HG03354 (cell line): Measurements from ENCODE around the gene PROK2.

Experiments
- ATAC-seq: cut with Tn5 transposase; IDR thresholded peaks from one replicate; pipeline ENCODE4 v1.9.1; 2021; ENCODE audit warnings: mild to moderate bottlenecking; ENCODE audit not compliant: unreplicated experiment, poor library complexity, severe bottlenecking

PROK2 gene

GRCh38 chr3:71784914-71785531 lies at the start of gene PROK2:
TSS of gene PROK2 (minus strand) at chr3:71785148. CDS start at chr3:71785052, 96 bp downstream.
- ATAC-seq, result no peak

DNA sequence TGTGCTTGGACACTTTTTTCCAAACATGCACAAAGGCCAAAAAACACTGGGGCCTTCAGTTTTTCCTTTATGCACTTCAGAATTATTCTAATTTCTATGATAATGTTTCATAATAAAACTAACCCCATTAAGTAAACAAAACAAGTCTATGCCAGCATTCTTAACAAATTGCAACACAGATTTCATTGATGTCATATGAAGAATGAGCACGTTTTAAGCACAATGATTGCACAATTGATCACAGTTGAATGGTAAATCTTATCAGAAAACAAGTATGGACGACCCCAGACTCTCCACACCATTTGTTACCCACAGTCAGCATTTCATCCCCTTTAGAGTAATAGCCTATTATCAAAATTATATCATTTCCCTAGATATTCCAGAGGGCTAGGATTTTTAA lies 46.7 kb upstream of the PROK2 start:
- no peak for ATAC-seq

GRCh38 chr3:71825551-71826283 lies 40.8 kb upstream of the PROK2 start:
- no peak for ATAC-seq

GRCh38 chr3:71821116-71821515 lies 36.2 kb upstream of the PROK2 start:
- no peak for ATAC-seq

DNA sequence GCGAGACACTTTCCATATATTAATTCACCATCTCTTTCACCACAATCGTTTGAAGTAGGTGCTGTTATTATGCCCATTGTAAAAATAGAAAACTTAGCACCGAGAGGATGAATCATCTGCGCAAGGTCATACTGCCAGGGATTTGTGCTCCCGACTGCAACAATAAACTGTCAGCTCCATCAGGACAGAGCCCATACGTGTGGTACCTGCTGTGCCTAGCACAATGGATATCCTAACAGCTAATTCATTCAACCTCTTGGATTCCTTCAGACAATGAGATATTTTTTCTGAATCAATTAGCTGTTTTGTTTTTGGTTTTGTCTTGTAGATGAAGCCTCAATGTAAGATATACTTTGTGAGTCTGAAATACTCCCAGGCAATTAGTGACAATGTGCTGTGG lies 32.3 kb upstream of the PROK2 start:
- ATAC-seq, result no peak

GRCh38 chr3:71816767-71817156 lies 31.8 kb upstream of the PROK2 start:
- ATAC-seq, result no peak

DNA sequence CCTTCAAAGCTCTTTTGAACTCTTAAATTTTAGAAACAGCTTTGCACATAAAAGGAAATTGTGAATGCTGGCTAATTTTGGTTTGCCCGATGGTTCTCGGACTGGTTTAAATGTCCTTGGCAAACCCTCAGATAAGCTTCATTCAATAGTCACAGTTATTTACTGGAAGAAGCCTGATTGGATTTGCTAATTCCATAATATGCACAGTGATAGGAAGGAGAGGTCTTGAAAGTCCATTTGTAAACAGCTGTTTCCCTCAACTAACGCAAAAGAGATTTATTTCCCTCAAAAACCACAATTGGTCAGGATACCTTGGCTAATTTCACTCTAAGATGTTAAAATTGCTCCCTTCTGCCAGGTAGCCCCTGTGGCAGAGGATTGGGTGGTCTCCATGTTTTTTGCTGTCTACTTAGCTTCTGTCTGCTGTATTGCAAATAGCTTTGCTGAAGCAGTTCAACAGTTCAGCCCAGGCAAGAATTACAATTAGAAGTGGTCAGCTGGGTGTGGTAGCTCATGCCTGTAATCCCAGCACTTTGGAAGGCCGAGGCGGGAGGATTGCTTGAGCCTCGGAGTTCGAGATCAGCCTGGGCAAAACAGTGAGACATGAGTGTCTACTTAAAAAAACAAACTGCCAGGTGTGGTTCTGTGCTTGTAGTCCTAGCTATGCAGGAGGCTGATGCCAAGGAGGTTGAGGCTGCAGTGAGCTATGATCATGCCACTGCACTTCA lies 30.6 kb upstream of the PROK2 start:
- no peak for ATAC-seq

DNA sequence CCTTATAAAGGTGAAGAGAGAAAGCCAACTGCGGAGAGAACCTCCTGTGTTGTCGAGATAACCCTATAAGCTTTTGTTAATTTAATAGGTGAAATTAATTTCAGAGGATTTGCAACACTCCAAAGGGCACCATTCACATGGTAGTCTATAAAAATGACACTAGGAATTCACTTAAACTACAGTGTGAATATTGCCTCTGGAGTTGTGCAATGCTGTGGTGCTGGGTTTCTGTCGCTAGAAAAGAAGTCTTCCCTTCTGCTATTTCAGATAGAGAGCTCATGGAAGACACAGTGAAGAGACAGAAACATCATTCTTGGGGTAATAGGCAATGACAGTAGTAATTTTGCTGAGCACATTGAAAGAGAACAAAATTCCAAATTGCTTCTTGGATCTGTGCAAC lies 28.8 kb upstream of the PROK2 start:
- no peak for ATAC-seq

DNA sequence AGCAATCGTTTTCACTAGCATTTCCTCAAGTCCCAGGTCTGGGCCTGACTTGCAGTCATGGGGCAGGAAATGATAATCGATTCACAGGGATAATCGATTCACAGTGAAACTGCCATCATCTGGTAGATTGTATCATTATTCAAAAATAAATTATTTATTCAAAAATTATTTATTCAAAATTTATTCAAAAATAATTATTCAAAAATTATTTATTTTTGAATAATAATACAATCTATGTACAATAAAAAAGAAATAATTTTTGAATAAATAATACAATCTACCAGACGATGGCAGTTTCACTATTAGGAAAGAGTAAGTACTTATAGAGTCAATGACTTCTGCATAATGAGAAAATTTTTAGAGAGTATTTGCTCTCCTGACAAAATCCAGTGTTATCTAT lies 28.1 kb upstream of the PROK2 start:
- ATAC-seq, result no peak

DNA sequence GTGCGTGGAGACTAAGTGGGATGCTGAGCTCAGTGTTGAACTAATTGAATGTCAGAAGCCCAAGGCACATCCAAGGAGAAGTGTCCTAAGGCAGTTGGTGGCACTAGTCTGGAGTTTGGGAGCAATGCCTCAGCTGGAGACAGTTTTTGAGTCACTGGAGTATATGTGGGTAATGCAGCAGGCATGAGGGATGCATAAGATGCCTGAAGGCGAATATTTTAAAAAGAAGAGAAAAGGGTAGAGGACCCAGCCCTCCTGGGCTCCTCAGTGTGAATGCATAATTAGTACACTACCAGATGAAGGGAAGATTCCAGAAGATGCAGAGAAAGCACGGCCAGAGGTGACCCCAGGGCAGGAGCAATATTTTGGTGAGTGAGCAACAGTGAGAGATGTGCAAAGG lies 25.1 kb upstream of the PROK2 start:
- no peak for ATAC-seq

DNA sequence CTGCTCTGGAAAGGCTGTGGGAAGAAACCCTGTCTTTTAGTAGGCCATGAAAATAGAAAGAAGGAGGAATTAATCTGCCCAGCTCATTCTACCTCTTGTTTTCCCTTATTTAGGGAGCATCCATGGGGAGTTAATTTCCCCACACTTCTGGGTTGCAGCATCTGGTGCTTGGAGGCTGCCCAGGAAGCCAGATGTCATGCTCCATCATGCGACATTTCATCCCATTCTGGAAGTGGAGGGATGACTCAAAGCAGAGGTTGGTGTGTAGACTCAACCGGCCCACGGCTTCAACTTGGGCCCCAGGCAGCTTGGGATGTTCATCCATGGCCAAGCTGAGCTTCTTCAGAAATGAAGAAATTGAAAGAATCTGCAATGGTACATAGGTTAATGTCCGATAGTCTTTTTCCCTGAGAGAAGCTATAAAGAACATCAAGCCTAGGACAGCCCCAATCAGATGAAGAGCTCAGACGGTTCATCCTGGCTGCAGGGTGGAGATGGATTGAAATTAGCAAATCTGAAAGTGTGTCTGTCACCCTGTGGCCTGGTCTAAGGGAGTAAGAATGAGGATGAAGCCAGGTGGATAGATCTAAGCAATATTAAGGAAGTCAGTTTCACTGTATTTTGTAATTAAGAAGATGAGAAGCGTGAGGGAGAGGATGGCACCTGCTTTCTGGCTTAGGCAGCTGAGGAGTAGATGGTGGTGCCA lies 24.5 kb upstream of the PROK2 start:
- ATAC-seq, result no peak

- ATAC-seq, result no peak
Measured at GRCh38 chr3:71806736-71807135, 21.8 kb upstream of the PROK2 start.

- no peak for ATAC-seq
Measured at GRCh38 chr3:71805691-71806090, 20.7 kb upstream of the PROK2 start.

- no peak for ATAC-seq
Measured at GRCh38 chr3:71805199-71805598, 20.3 kb upstream of the PROK2 start.

DNA sequence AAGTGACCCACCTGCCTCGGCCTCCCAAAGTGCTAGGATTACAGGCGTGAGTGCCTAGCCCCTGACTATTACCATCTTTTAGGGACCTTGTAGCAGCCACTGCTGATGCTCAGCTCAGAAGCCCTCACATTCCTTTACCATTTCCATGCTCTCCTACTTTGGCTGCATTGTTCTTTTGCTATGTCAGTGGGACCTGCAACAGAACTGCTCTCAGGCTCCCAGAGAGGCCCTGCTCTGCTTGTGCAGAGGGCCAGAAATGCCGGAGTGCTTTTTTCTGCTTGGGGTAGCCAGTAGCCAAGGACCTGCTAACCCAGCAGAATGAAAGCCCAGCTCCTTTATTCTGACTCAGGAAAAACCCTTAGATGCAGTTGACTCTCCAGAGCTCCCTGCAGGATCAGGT lies 18.3 kb upstream of the PROK2 start:
- ATAC-seq, result no peak

DNA sequence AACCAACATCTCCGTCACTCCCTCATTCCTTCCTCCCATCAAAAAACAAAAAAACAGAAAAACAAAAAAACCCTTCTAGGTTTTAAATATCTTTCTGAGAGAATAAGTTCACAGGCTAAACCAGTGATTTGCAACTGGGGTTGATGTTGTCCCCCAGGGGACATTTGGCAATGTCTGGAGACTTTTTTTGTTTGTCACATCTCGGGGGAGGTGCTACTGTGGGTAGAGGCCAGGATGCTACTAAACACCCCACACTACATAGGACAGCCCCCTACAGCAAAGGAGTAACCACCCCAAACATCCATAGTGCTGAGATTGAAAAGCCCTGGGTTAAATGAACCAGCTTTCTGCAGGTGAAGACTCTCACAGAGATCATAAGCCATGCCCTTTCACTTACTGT lies 17.0 kb upstream of the PROK2 start:
- no peak for ATAC-seq

- no peak for ATAC-seq
Measured at GRCh38 chr3:71800023-71800422, 15.1 kb upstream of the PROK2 start.

- ATAC-seq, result no peak
Measured at GRCh38 chr3:71797455-71797854, 12.5 kb upstream of the PROK2 start.

DNA sequence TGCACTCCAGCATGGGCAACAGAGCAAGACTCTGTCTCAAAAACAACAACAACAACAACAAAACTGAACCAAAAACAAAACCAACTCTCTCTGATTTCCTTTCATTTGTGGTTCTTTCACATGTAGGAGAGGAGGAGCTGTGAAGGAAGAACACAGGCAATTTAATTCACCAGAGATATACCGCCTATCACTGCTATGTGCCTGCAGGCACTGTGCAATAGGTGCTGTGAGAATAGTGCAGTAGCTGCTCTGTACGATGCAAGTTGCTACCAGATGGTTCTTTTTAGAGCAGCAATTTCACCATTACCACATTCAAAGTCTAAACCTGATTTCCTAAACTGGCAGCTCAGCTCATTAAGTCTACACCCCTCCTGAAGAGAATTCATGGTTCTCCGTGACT lies 11.3 kb upstream of the PROK2 start:
- ATAC-seq, result no peak

DNA sequence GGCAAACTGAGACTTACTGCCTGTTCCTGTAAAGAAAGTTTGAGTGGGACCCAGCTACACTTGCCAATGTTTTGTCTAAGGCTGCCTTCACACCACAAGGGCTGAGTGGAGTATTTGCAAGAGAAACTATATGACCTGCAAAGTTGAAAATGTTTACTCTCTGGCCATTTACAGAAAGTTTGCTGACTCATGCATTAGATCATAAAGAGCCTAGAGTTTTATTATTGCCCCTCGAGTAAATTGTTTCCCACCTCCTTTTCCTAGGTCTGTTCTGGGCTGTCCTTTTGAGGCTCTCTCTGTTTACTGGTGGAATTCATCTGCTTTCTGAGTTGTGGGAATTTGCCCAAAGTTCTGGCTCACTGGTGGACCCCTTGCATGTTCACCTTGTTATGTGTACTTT lies 6.7 kb upstream of the PROK2 start:
- ATAC-seq, result no peak
